Testis (tissue), 3 donors: ENCODE data around the gene NPAS2. TPM values are rescaled to one million over a fixed set of nuclear protein-coding genes. Genes with fewer than 3 reads are reported as not detected.

Experiments
- DNase-seq: peaks from one replicate; pipeline ENCODE4 v3.0.0-alpha.2; 2019
- H3K27ac ChIP-seq, 2 donors: fragments of 200-600 bp; sonication (generic); one replicate each; pipeline ENCODE4 v1.5.1; 2019
- H3K27me3 ChIP-seq: fragments of 200-600 bp; sonication (generic); one replicate; pipeline ENCODE4 v1.5.1; 2019
- H3K36me3 ChIP-seq: fragments of 200-600 bp; sonication (generic); one replicate; pipeline ENCODE4 v1.5.1; 2017; ENCODE audit warnings: low read depth; ENCODE audit errors: missing control alignments
- H3K4me1 ChIP-seq: fragments of 200-600 bp; sonication (generic); one replicate; pipeline ENCODE4 v1.5.1; 2019
- H3K4me3 ChIP-seq, 2 donors: fragments of 200-600 bp; sonication (generic); one replicate each; pipeline ENCODE4 v1.5.1; 2017 to 2019
- H3K9me3 ChIP-seq: fragments of 200-600 bp; sonication (generic); one replicate; pipeline ENCODE4 v1.5.1; 2017
- POLR2A ChIP-seq: fragments of 450-650 bp; IDR thresholded peaks from one replicate; pipeline ENCODE4 v1.6.1; 2017; ENCODE audit warnings: antibody characterized with exemption, mild to moderate bottlenecking, moderate library complexity
- WGBS, 2 donors: methylation state at CpG; one replicate each; pipeline ENCODE4 v1.1.5; 2018; 5-methylcytosine and 5-hydroxymethylcytosine counted together
- intact Hi-C: fragments of 100-400 bp; cut with DNase I; formaldehyde crosslinking; loops from one replicate; pipeline ENCODE4 v1.15.1; 2023; ENCODE audit warnings: low total_unique reads
- polyA plus RNA-seq: library from polyadenylated mRNA; stranded (reverse); fragments of 350-450 nt; fragmentation: Illumina TruSeq; extraction: RNeasy Lipid Tissue Mini Kit (QIAGEN cat#74804); gene quantifications from one replicate; pipeline ENCODE4 v1.2.3, GENCODE V29; 2014; ENCODE audit warnings: low read depth, low replicate concordance; ENCODE audit not compliant: insufficient read depth
- total RNA-seq, 2 donors: library from RNA; depleted of rRNA; stranded (reverse); fragments of >200 nt; gene quantifications; one replicate each; pipeline ENCODE4 v1.2.3, GENCODE V29; 2016
- TF ChIP-seq, protein P1 (sequence below), 3 experiments: fragments of 450-650 bp in 2 of 3; fragments of 200-600 bp in 1 of 3; sonication (generic) in 1 of 3; IDR thresholded peaks; one replicate each; pipeline ENCODE4 v1.5.1; 2016 to 2019; ENCODE audit warnings: antibody characterized with exemption in 3 of 3, mild to moderate bottlenecking in 2 of 3, moderate library complexity in 1 of 3

NPAS2 gene
- total and polyA plus RNA-seq, 3 donors from 2014 or later: 20.4 to 64.2 (median 46.7) TPM

DNA sequence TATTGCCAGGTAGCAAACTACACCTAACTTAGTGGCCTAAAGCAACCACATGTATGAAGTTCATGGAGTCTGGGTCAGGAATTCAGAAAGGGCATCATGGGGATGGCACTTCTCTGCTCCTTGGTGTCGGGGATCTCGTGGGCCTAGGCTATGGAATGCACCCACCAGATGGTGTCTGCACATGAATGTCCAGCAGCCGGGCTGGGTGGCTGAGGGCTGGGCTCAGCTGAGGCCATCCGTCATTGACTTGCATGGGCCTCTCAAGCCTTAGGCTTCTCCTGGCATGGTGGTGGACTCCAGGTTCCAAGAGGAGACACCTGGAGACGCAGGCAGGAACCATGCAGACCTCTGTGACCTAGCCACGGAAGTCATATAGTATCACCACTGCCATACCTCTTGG lies 156.1 kb downstream of the NPAS2 start:
- Histone ChIP-seq H3K4me1 (no peaks in the 10 kb centered on the region), H3K9me3 (no peaks in the 10 kb centered on the region), H3K27ac (no peak overlapping the region), H3K27me3 (no peaks in the 10 kb centered on the region), H3K4me3 (no peak overlapping the region), H3K36me3 (no peaks in the 10 kb centered on the region)
- TF ChIP-seq, protein P1, sequence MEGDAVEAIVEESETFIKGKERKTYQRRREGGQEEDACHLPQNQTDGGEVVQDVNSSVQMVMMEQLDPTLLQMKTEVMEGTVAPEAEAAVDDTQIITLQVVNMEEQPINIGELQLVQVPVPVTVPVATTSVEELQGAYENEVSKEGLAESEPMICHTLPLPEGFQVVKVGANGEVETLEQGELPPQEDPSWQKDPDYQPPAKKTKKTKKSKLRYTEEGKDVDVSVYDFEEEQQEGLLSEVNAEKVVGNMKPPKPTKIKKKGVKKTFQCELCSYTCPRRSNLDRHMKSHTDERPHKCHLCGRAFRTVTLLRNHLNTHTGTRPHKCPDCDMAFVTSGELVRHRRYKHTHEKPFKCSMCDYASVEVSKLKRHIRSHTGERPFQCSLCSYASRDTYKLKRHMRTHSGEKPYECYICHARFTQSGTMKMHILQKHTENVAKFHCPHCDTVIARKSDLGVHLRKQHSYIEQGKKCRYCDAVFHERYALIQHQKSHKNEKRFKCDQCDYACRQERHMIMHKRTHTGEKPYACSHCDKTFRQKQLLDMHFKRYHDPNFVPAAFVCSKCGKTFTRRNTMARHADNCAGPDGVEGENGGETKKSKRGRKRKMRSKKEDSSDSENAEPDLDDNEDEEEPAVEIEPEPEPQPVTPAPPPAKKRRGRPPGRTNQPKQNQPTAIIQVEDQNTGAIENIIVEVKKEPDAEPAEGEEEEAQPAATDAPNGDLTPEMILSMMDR (IDR thresholded peaks at IDR 0.05): no peak
- TF ChIP-seq POLR2A: no peak
- intact Hi-C loops: no loop called here
- 94 to 98% methylated on average over 4 to 6 of the region's 6 CpGs for WGBS, 2 donors
- no peak for DNase-seq

DNA sequence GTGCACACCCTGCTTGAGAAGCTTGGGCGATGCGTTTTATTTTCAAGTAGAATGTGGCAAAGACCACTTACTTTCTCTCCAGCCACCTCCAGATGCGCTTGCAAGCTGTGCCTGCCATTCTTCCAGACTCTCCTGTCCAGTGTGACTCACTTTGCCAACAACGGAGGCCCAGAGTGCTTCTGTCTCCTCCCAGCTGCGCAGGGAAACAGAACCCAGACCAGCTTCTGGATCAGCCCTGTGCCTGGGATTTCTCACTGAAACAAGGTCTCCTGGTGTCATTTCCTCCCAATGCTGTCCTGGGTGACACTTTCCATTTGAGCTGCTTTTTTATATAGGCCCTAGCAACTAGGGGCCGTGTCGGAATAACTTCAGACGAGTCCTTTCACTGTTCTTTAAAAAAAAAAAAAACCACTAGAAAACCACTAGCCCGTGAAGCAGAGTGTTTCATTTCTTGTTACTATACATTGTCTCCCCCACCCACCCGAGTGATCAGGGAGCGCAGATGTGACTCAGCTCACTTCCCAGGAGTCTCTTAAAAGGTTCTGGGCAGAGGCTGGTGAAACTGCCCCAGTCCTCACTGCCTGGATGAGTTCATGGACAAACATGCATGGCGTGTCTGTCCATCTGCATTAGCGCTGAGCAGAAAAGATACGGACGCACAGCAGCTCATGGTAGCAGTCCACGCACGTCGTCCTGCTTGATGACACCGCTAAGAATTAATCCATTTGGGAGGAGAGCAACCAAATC lies 156.9 kb downstream of the NPAS2 start:
- WGBS, 2 donors: 83 to 87% methylated on average over 19 of the region's 19 CpGs
- intact Hi-C loops: no loop called here
- H3K27ac ChIP-seq: no peak overlapping the region
- H3K36me3 ChIP-seq: no peaks in the 10 kb centered on the region
- H3K4me1 ChIP-seq: no peaks in the 10 kb centered on the region
- no peaks in the 10 kb centered on the region for H3K9me3 ChIP-seq
- no peak for DNase-seq
- no peaks in the 10 kb centered on the region for H3K27me3 ChIP-seq
- no peak for TF ChIP-seq POLR2A
- TF ChIP-seq, protein P1 (IDR thresholded peaks at IDR 0.05): no peak
- H3K4me3 ChIP-seq: no peak overlapping the region

DNA sequence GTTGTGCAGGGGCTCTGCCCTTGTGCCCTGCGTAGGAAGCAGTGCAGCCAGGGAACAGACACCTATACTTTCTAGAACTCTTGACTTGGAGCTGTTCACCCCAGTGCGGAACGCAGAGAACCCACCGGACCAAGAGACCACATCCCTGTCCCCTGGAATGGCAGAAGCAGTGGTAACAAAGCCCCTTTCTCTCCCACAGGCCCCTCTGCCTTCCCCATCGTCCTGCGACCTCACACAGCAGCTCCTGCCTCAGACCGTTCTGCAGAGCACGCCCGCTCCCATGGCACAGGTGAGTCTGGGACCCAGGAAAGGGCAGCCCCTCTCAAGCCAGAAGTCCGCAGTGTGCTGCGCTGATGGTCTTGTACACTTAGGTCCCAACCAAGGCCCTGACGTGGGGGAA lies 157.6 kb downstream of the NPAS2 start:
- DNase-seq: no peak
- TF ChIP-seq POLR2A: no peak
- TF ChIP-seq, protein P1 (IDR thresholded peaks at IDR 0.05): no peak
- Histone ChIP-seq H3K4me1 (no peaks in the 10 kb centered on the region), H3K27me3 (no peaks in the 10 kb centered on the region), H3K4me3 (no peak overlapping the region), H3K27ac (no peak overlapping the region), H3K36me3 (no peaks in the 10 kb centered on the region), H3K9me3 (no peaks in the 10 kb centered on the region)
- intact Hi-C loops: no loop called here
- 90 to 94% methylated on average over 12 of the region's 12 CpGs for WGBS, 2 donors

DNA sequence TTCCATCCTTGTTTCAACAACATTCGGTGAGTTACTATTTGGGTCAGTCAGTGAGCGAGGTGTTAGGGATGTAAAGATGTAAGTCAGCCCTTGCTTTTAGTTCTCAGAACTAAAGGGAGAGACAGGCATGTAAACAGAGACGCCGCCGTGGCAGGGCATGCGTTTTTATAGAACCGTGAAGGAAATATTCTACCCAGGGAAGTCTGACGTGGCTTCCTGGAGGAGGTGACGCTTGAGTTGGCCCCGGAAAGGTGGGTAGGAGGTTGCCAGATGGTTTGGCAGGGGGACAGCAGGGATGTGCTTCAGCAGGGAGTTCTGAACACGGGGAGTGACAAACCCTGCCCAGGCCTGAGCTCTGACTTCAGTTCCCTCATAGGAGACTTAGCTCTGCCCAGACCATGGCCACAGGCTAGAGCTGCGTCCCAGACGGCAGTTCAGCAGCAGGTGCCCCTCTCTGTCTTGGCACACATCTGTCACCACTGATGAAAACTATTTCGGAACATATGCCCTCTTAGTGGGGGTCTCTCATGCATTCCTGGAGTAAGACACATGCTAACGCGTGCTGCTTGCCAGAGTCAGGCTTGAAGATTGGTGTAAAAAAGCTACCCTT lies 158.7 kb downstream of the NPAS2 start:
- H3K27ac ChIP-seq: no peak overlapping the region
- no peak overlapping the region for H3K4me3 ChIP-seq
- peaks cover 6% of the 10 kb centered on the region for H3K4me1 ChIP-seq
- intact Hi-C loops: no loop called here
- no peak for DNase-seq
- H3K27me3 ChIP-seq: no peaks in the 10 kb centered on the region
- H3K9me3 ChIP-seq: no peaks in the 10 kb centered on the region
- TF ChIP-seq, protein P1 (IDR thresholded peaks at IDR 0.05): no peak
- 84 to 85% methylated on average over 16 of the region's 16 CpGs for WGBS, 2 donors
- H3K36me3 ChIP-seq: no peaks in the 10 kb centered on the region
